Measurements from ENCODE around the gene LYRM4.

LYRM4 gene

GRCh38 chr6:5192135-5192794 is 68.5 kb downstream of the LYRM4 start:
- no peak overlapping the region for H3K27ac ChIP-seq (ENCODE audit: poor library complexity, severe bottlenecking)
- TF ChIP-seq, protein P1, sequence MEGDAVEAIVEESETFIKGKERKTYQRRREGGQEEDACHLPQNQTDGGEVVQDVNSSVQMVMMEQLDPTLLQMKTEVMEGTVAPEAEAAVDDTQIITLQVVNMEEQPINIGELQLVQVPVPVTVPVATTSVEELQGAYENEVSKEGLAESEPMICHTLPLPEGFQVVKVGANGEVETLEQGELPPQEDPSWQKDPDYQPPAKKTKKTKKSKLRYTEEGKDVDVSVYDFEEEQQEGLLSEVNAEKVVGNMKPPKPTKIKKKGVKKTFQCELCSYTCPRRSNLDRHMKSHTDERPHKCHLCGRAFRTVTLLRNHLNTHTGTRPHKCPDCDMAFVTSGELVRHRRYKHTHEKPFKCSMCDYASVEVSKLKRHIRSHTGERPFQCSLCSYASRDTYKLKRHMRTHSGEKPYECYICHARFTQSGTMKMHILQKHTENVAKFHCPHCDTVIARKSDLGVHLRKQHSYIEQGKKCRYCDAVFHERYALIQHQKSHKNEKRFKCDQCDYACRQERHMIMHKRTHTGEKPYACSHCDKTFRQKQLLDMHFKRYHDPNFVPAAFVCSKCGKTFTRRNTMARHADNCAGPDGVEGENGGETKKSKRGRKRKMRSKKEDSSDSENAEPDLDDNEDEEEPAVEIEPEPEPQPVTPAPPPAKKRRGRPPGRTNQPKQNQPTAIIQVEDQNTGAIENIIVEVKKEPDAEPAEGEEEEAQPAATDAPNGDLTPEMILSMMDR (IDR thresholded peaks at IDR 0.05; ENCODE audit: poor library complexity, severe bottlenecking): no peak

GRCh38 chr6:5191722-5192121 is 69.0 kb downstream of the LYRM4 start:
- H3K27ac ChIP-seq (ENCODE audit: poor library complexity, severe bottlenecking): no peak overlapping the region
- TF ChIP-seq, protein P1 (IDR thresholded peaks at IDR 0.05; ENCODE audit: poor library complexity, severe bottlenecking): no peak

More at GRCh38 chr6:5192135-5192794, 68.5 kb downstream of the LYRM4 start:
- no peaks in the 10 kb centered on the region for H3K27me3 ChIP-seq (ENCODE audit: insufficient read depth, poor library complexity, severe bottlenecking)
- H3K4me3 ChIP-seq (ENCODE audit: severe bottlenecking): no peak overlapping the region
- DNase-seq (ENCODE audit: low spot score): no peak
- H3K36me3 ChIP-seq (ENCODE audit: low read depth): no peaks in the 10 kb centered on the region
- H3K4me1 ChIP-seq (ENCODE audit: insufficient read depth, poor library complexity, severe bottlenecking): peaks cover 12% of the 10 kb centered on the region
- no peaks in the 10 kb centered on the region for H3K9me3 ChIP-seq (ENCODE audit: severe bottlenecking)
- no peak for ATAC-seq (ENCODE audit: low read depth)

GRCh38 chr6:5191222-5191621 is 69.5 kb downstream of the LYRM4 start:
- Histone ChIP-seq H3K36me3 (ENCODE audit: low read depth) (no peaks in the 10 kb centered on the region), H3K4me1 (ENCODE audit: insufficient read depth, poor library complexity, severe bottlenecking) (peaks cover 12% of the 10 kb centered on the region), H3K9me3 (ENCODE audit: severe bottlenecking) (no peaks in the 10 kb centered on the region), H3K27me3 (ENCODE audit: insufficient read depth, poor library complexity, severe bottlenecking) (no peaks in the 10 kb centered on the region), H3K4me3 (ENCODE audit: severe bottlenecking) (no peak overlapping the region), H3K27ac (ENCODE audit: poor library complexity, severe bottlenecking) (no peak overlapping the region)
- TF ChIP-seq, protein P1 (IDR thresholded peaks at IDR 0.05; ENCODE audit: poor library complexity, severe bottlenecking): no peak
- DNase-seq (ENCODE audit: low spot score): no peak
- ATAC-seq (ENCODE audit: low read depth): no peak

More at GRCh38 chr6:5191722-5192121, 69.0 kb downstream of the LYRM4 start:
- Histone ChIP-seq H3K27me3 (ENCODE audit: insufficient read depth, poor library complexity, severe bottlenecking) (no peaks in the 10 kb centered on the region), H3K4me1 (ENCODE audit: insufficient read depth, poor library complexity, severe bottlenecking) (peaks cover 12% of the 10 kb centered on the region), H3K4me3 (ENCODE audit: severe bottlenecking) (no peak overlapping the region), H3K36me3 (ENCODE audit: low read depth) (no peaks in the 10 kb centered on the region), H3K9me3 (ENCODE audit: severe bottlenecking) (no peaks in the 10 kb centered on the region)
- DNase-seq (ENCODE audit: low spot score) (no peak), ATAC-seq (ENCODE audit: low read depth) (no peak)

DNA sequence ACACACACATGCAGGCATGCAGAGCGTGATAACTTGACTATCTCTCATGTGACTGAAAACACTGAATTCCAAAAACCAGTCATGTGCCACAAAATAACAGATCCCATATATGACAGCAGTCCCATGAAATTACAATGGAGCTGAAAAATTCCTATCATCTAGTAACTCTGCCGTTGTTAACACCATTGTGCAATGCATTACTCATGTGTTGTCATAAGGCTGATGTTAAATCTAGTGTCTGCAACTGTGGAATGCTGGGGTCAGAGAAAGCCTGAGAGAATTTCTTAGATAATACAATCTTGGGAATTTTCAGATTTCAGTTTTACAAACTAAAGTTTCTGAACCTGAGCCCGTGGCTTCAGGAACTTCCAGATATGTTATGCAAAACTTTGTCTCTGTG is 70.2 kb downstream of the LYRM4 start:
- H3K27ac ChIP-seq (ENCODE audit: poor library complexity, severe bottlenecking): no peak overlapping the region
- no peak for DNase-seq (ENCODE audit: low spot score)
- no peaks in the 10 kb centered on the region for H3K36me3 ChIP-seq (ENCODE audit: low read depth)
- H3K27me3 ChIP-seq (ENCODE audit: insufficient read depth, poor library complexity, severe bottlenecking): no peaks in the 10 kb centered on the region
- TF ChIP-seq, protein P1 (IDR thresholded peaks at IDR 0.05; ENCODE audit: poor library complexity, severe bottlenecking): no peak
- H3K4me3 ChIP-seq (ENCODE audit: severe bottlenecking): no peak overlapping the region
- ATAC-seq (ENCODE audit: low read depth): peak; percentile 98
- H3K4me1 ChIP-seq (ENCODE audit: insufficient read depth, poor library complexity, severe bottlenecking): peaks cover 12% of the 10 kb centered on the region
- no peaks in the 10 kb centered on the region for H3K9me3 ChIP-seq (ENCODE audit: severe bottlenecking)

DNA sequence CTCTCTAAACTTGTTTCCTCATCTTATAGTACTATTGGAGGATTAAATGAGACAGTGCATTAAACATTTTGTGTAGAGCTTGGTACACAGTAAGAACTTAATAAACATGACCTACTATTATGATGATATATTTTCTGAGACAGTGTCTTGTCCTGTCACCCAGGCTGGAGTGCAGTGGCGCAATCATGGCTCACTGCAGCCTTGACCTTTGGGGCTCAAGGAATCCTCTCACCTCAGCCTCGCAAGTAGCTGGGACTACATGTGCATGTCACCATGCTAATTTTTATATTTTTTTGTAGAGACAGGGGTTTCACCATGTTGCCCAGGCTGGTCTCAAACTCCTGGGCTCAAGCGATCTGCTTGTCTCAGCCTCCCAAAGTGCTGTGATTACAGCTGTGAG is 72.1 kb downstream of the LYRM4 start:
- Histone ChIP-seq H3K4me3 (ENCODE audit: severe bottlenecking) (no peak overlapping the region), H3K27ac (ENCODE audit: poor library complexity, severe bottlenecking) (no peak overlapping the region), H3K4me1 (ENCODE audit: insufficient read depth, poor library complexity, severe bottlenecking) (peaks cover 12% of the 10 kb centered on the region), H3K36me3 (ENCODE audit: low read depth) (no peaks in the 10 kb centered on the region), H3K27me3 (ENCODE audit: insufficient read depth, poor library complexity, severe bottlenecking) (no peaks in the 10 kb centered on the region), H3K9me3 (ENCODE audit: severe bottlenecking) (no peaks in the 10 kb centered on the region)
- TF ChIP-seq, protein P1 (IDR thresholded peaks at IDR 0.05; ENCODE audit: poor library complexity, severe bottlenecking): no peak
- DNase-seq (ENCODE audit: low spot score) (no peak), ATAC-seq (ENCODE audit: low read depth) (no peak)

All from RWPE2 (cell line).